Measurements from ENCODE around the gene SPINK7.
A peak's percentile ranks its signal among the peaks of the same experiment; 100 is the strongest.
"Not testable (repeated sequence)": the region's sequence is repeated elsewhere in the genome, so short reads cannot be mapped to it uniquely, and the experiment has no call there.

SPINK7 gene

DNA sequence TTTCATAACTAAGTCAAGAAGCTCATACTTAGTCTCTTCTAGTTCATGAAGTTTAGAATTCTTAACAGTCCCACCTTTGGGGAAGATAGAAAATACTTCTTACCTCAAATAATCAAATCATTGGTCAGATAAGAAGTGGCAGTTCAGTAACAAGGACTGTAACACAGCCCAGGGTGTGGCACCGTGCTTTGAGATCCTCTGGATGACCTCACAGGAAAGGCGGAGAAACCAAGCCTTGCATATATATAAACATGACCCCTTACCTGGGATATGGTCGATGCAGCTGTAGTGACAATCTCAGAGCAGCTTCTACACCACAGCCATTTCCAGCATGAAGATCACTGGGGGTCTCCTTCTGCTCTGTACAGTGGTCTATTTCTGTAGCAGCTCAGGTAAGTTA lies at the start of gene SPINK7:
Gene SPINK7, plus strand, starts transcription at position 271 of the 400 bp plus-strand sequence. Its CDS starts 61 bp downstream, at position 332.
- DNase-seq (ENCODE audit: low read depth), result no peak
- no peak within 1 kb of the TSS for H3K4me3 ChIP-seq (replicated peaks; ENCODE audit: low read depth, low read length)
- TF ChIP-seq, protein P1, sequence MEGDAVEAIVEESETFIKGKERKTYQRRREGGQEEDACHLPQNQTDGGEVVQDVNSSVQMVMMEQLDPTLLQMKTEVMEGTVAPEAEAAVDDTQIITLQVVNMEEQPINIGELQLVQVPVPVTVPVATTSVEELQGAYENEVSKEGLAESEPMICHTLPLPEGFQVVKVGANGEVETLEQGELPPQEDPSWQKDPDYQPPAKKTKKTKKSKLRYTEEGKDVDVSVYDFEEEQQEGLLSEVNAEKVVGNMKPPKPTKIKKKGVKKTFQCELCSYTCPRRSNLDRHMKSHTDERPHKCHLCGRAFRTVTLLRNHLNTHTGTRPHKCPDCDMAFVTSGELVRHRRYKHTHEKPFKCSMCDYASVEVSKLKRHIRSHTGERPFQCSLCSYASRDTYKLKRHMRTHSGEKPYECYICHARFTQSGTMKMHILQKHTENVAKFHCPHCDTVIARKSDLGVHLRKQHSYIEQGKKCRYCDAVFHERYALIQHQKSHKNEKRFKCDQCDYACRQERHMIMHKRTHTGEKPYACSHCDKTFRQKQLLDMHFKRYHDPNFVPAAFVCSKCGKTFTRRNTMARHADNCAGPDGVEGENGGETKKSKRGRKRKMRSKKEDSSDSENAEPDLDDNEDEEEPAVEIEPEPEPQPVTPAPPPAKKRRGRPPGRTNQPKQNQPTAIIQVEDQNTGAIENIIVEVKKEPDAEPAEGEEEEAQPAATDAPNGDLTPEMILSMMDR (IDR thresholded peaks at IDR 0.05; ENCODE audit: low read length, missing control alignments), result no peak

DNA sequence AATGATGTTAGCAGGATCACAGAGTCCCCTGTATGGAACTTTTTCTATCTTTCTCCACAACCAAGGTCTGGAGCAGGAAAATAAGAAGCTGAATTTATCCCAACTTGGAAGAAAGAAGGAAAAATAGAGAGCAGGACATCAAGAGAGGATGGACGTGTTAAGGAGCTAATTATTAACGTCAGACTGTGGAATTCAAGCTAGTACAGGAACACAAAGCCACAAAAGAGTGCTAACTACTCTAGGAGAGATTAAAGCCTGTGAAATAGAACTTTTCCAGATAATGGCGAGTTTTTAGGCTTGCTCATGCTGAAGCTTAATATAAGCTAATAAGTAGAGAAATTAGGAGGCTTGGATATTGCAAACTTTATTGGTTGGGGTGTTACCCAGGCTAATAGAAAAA lies 44.3 kb upstream of the SPINK7 start:
- no peak overlapping the region for H3K4me3 ChIP-seq (replicated peaks; ENCODE audit: low read depth, low read length)
- no peak for DNase-seq (ENCODE audit: low read depth)
- TF ChIP-seq, protein P1 (IDR thresholded peaks at IDR 0.05; ENCODE audit: low read length, missing control alignments), result no peak

DNA sequence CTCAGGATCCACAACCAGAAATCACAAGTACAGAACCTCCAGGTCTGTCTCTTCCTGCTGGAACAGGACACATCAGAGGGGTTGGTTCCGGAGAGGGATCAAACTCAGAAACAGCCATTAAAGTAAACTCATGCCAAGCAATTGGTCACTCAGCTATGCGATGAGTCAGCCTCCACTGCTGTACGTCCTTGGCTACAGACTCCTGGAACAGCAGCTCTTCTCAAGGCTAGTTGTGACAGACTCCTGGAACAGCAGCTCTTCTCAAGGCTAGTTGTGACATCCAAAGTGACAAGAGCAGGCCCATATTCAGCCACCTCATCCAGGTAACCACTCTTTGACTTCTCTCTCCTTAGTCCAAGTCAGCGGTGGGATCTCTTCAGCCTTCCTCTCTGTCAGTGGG lies 43.7 kb upstream of the SPINK7 start, which contains the start of gene SPINK13:
Gene SPINK13, plus strand, starts transcription at position 229 of the 400 bp plus-strand sequence. CDS start 1,279 bp downstream, outside the sequence.
- TF ChIP-seq, protein P1 (IDR thresholded peaks at IDR 0.05; ENCODE audit: low read length, missing control alignments), result no peak
- DNase-seq (ENCODE audit: low read depth), result peak; percentile 55
- H3K4me3 ChIP-seq (replicated peaks; ENCODE audit: low read depth, low read length), result no peak within 1 kb of the TSS

DNA sequence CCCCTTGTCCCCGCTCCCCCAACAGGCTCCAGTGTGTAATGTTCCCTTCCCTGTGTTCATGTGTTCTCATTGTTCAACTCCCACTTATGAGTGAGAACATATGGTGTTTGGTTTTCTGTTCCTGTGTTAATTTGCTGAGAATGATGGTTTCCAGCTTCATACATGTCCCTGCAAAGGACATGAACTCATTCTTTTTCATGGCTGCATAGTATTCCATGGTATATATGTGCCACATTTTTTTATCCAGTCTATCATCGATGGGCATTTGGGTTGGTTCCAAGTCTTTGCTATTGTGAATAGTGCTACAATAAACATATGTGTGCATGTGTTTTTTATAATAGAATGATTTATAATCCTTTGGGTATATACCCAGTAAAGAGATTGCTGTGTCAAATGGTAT lies 37.1 kb upstream of the SPINK7 start:
- DNase-seq (ENCODE audit: low read depth); H3K4me3 ChIP-seq (replicated peaks; ENCODE audit: low read depth, low read length): not testable (repeated sequence)

DNA sequence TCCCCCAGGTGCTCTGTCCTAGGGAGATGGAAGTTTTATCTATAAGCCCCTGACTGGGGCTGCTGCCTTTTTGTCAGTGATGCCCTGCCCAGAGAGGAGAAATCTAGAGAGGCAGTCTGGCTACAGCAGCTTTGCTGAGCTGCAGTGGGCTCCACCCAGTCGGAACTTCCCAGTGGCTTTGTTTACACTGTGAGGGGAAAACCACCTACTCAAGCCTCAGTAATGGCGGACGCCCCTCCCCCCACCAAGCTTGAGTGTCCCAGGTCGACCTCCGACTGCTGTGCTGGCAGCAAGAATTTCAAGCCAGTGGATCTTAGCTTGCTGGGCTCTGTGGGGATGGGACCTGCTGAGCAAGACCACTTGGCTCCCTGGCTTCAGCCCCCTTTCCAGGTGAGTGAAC lies 31.3 kb upstream of the SPINK7 start:
- not testable (repeated sequence) for DNase-seq (ENCODE audit: low read depth); H3K4me3 ChIP-seq (replicated peaks; ENCODE audit: low read depth, low read length)

DNA sequence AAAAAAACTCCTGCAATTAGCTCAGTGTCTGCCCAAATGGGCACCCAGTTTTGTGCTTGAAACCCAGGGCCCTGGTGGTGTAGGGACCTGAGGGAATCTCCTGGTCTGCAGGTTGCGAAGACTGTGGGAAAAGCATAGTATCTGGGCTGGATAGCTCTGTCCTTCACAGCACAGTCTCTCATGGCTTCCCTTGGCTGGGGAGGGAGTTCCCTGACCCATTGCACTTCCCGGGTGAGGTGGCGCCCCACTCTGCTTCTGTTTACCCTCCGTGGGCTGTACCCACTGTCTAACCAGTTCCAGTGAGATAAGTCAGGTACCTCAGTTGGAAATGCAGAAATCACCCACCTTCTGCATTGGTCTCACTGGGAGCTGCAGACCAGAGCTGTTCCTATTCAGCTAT lies 30.9 kb upstream of the SPINK7 start:
- H3K4me3 ChIP-seq (replicated peaks; ENCODE audit: low read depth, low read length); DNase-seq (ENCODE audit: low read depth): not testable (repeated sequence)

DNA sequence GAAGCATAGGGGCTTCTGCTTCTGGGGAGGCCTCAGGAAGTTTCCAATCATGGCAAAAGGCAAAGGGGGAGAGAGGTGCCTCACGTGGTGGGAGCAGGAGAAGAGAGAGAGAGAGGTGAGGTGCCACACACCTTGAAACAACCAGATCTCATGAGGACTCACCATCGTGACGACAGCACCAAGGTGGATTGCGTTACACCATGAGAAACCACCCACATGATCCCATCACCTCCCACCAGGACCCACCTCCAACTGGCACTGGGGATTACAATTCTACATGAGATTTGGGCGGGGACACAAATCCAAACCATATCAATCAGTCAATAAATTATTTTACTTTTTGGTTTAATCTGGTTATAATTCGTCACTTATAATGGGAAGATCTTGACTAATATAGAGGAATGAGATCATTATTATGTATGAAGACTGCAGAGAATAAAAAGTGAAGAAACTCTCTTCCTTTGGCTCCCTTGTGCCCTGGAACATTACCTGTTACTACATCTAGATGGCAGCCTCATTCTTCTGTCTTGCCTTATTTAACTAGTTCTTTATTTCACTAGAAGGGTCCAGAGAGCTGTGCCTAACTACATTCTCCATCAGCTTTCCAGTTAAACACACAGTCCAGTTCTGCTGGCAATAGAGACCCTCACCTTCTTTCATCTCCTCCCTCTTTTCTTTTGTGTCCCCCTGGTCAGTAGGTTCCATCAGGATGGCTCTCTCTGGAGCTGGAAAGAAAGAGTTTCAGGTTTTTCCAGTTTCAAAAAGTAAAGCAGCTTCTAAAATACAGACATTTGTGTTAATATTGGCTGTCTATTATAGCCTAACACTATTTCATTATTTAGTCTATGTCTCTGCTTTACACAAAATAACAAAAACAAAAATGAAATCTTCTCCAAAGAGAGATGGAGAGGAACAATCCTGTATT lies 21.7 kb upstream of the SPINK7 start:
- DNase-seq (ENCODE audit: low read depth), result peak; percentile 43
- TF ChIP-seq, protein P1 (IDR thresholded peaks at IDR 0.05; ENCODE audit: low read length, missing control alignments), result peak; percentile 53
- no peak overlapping the region for H3K4me3 ChIP-seq (replicated peaks; ENCODE audit: low read depth, low read length)

DNA sequence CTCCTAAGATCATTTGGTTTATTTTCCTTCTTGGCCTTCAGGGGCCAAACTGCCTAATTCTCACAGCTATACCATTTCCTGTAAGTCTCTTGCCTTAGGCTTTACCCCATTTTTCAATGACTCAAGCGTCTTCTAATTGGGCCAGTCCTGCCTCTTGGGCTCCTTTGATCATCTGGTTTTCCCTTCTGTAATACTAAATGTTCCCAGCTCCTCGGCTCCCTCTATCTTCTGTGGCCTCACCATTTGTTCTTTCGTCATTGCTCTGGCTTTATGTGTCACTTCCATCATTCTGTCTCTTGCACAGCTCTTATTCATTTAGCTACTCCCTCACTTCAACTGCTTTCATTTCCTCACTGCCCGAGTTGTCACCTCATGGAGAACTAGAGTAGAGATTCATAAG lies 14.5 kb upstream of the SPINK7 start:
- no peak overlapping the region for H3K4me3 ChIP-seq (replicated peaks; ENCODE audit: low read depth, low read length)
- DNase-seq (ENCODE audit: low read depth), result no peak
- TF ChIP-seq, protein P1 (IDR thresholded peaks at IDR 0.05; ENCODE audit: low read length, missing control alignments), result no peak

Measured in fibroblast of pulmonary artery (primary cell).